Loucy (cell line): Measurements from ENCODE around the gene GIMAP1.
"Not testable (repeated sequence)": the region's sequence is repeated elsewhere in the genome, so short reads cannot be mapped to it uniquely, and the experiment has no call there.

ENCODE experiments used
- H2AFZ ChIP-seq: fragments of 200-600 bp; sonication (generic); 2 replicates; pipeline ENCODE4 v1.6.0; 2016; ENCODE audit warnings: antibody characterized with exemption, mild to moderate bottlenecking, low read length, moderate library complexity
- H3F3A ChIP-seq: fragments of 200-600 bp; 2 replicates; pipeline ENCODE4 v1.6.0; 2016; ENCODE audit warnings: antibody characterized with exemption, low read depth, mild to moderate bottlenecking
- H3K27me3 ChIP-seq: fragments of 200-600 bp; sonication (generic); 2 replicates; pipeline ENCODE4 v1.6.1; 2014; ENCODE audit warnings: low read length, mild to moderate bottlenecking; ENCODE audit not compliant: insufficient read depth, poor library complexity, severe bottlenecking
- H3K36me3 ChIP-seq: fragments of 200-600 bp; sonication (generic); 2 replicates; pipeline ENCODE4 v1.6.1; 2016; ENCODE audit warnings: low read length; ENCODE audit not compliant: insufficient read depth
- H3K4me1 ChIP-seq: fragments of 200-600 bp; sonication (generic); 2 replicates; pipeline ENCODE4 v1.5.1; 2014; ENCODE audit warnings: low read length, mild to moderate bottlenecking; ENCODE audit not compliant: insufficient read depth, poor library complexity, severe bottlenecking
- H3K4me2 ChIP-seq: fragments of 200-600 bp; sonication (generic); 2 replicates; pipeline ENCODE4 v1.6.0; 2014; ENCODE audit warnings: antibody characterized with exemption, low read length, low read depth, mild to moderate bottlenecking; ENCODE audit not compliant: poor library complexity, severe bottlenecking
- H3K4me3 ChIP-seq: fragments of 200-600 bp; sonication (generic); 2 replicates; pipeline ENCODE4 v1.5.1; 2014; ENCODE audit warnings: low read length, mild to moderate bottlenecking, mixed read lengths; ENCODE audit not compliant: poor library complexity, severe bottlenecking
- H3K79me2 ChIP-seq: fragments of 200-600 bp; sonication (generic); 2 replicates; pipeline ENCODE4 v1.6.1; 2014; ENCODE audit warnings: low read length; ENCODE audit not compliant: insufficient read depth
- H3K9ac ChIP-seq: fragments of 200-600 bp; sonication (generic); 2 replicates; pipeline ENCODE4 v1.6.0; 2014; ENCODE audit warnings: mild to moderate bottlenecking, low read depth, low read length, moderate library complexity; ENCODE audit not compliant: poor library complexity, severe bottlenecking
- H3K9me2 ChIP-seq: fragments of 200-600 bp; sonication (generic); replicated peaks from 2 replicates; pipeline ENCODE4 v1.6.1; 2016; ENCODE audit warnings: low read depth, low read length, mixed read lengths
- H3K9me3 ChIP-seq: fragments of 200-600 bp; sonication (generic); 2 replicates; pipeline ENCODE4 v1.6.1; 2014; ENCODE audit warnings: mild to moderate bottlenecking, antibody characterized with exemption, low read length, low read depth; ENCODE audit not compliant: insufficient read depth
- H4K20me1 ChIP-seq: fragments of 200-600 bp; sonication (generic); 2 replicates; pipeline ENCODE4 v1.6.0; 2014; ENCODE audit warnings: antibody characterized with exemption, low read length, mild to moderate bottlenecking; ENCODE audit not compliant: insufficient read depth, poor library complexity, severe bottlenecking
- EZH2phosphoT487 ChIP-seq: fragments of 200-600 bp; IDR thresholded peaks from 2 replicates; pipeline ENCODE4 v1.6.1; 2018; ENCODE audit warnings: antibody characterized with exemption, mild to moderate bottlenecking, moderate library complexity, borderline replicate concordance
- TF ChIP-seq, protein P1 (sequence below): fragments of 200-600 bp; sonication (generic); conservative IDR thresholded peaks from 2 replicates; pipeline ENCODE4 v1.5.1; 2014; ENCODE audit warnings: mild to moderate bottlenecking, antibody characterized with exemption, low read length

GIMAP1 gene

DNA sequence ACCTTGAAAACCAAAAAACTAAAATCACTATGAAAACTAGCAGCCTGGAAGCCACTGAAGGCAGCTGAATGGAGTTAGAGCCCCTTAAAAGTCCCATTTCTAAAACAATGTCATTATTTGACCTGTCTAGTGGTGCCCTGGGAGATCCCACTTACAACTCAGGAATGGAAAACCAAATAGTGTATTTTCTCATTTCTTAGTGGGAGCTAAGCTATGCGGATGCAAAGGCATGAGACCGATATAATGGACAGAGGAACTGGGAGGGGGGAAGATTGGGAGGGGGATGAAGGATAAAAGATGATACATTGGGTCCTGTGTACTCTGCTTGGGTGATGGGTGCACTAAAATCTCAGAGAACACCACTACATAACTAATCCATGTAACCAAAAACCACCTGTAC lies 40.7 kb upstream of the GIMAP1 start:
- Histone ChIP-seq H4K20me1 (no peaks in the 10 kb centered on the region), H3K9me3 (peaks cover 17% of the 10 kb centered on the region), H3K36me3 (no peaks in the 10 kb centered on the region), H3K79me2 (no peaks in the 10 kb centered on the region), H3K4me2 (peak overlapping the region; percentile 51), H3K9me2 (no peaks in the 10 kb centered on the region), H3K9ac (peak overlapping the region; percentile 55), H3K4me1 (peaks cover 32% of the 10 kb centered on the region), H3K4me3 (peak overlapping the region; percentile 30), H3F3A (peaks cover 3% of the 10 kb centered on the region; the same call in 1 of the 2 replicates), H2AFZ (no peak overlapping the region), H3K27me3 (no peaks in the 10 kb centered on the region)
- TF ChIP-seq EZH2phosphoT487 = no peak
- TF ChIP-seq, protein P1, sequence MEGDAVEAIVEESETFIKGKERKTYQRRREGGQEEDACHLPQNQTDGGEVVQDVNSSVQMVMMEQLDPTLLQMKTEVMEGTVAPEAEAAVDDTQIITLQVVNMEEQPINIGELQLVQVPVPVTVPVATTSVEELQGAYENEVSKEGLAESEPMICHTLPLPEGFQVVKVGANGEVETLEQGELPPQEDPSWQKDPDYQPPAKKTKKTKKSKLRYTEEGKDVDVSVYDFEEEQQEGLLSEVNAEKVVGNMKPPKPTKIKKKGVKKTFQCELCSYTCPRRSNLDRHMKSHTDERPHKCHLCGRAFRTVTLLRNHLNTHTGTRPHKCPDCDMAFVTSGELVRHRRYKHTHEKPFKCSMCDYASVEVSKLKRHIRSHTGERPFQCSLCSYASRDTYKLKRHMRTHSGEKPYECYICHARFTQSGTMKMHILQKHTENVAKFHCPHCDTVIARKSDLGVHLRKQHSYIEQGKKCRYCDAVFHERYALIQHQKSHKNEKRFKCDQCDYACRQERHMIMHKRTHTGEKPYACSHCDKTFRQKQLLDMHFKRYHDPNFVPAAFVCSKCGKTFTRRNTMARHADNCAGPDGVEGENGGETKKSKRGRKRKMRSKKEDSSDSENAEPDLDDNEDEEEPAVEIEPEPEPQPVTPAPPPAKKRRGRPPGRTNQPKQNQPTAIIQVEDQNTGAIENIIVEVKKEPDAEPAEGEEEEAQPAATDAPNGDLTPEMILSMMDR = no peak

DNA sequence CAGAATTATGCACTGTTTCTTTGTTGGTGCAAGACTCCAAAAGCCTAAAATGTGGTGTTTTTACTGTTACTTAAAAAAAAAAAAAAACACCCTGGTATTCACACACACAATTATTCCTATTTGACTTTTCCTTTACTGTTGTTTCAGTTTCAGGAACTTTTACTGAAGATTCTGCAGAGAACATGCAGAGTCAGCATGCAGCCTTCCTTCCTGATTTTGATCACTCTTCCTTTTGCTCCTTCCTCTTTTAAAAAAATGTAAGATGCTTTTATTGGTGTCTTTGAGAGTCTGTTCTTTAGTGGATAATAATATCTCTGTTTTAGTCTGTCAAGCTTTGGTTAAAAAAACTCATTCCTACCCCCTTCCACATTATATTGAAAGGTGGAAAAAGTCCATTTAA lies 40.1 kb upstream of the GIMAP1 start:
- H4K20me1 ChIP-seq, H3K79me2 ChIP-seq, H3F3A ChIP-seq, H3K36me3 ChIP-seq, H3K9me2 ChIP-seq, H3K27me3 ChIP-seq, H2AFZ ChIP-seq: not testable (repeated sequence)
- Histone ChIP-seq H3K4me2 (peak overlapping the region; percentile 51), H3K4me3 (peak overlapping the region; percentile 30), H3K4me1 (peaks cover 26% of the 10 kb centered on the region), H3K9ac (peak overlapping the region; percentile 55), H3K9me3 (peaks cover 17% of the 10 kb centered on the region)

DNA sequence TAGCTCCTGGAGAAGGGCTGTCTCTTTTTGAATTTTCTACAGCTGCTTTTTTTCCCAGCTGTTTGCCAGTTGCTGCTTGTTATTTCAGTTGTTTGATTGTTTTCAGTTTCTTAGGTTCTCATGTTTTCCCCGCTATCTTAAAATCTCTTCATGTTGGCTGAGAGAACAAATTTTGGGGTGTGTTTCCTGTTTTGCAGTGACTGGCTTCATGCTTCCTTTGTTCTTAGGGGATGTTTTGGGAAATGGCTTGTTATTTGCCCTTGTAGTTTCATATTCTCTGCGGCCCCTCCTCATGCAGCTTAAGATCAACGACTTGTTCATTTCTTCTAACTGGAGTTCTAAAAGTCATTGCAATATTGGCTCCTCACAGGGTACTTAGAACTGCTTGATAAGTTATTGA lies 39.6 kb upstream of the GIMAP1 start:
- H3K4me1 ChIP-seq = peaks cover 22% of the 10 kb centered on the region
- H3K36me3 ChIP-seq, H3K9me2 ChIP-seq, H3K79me2 ChIP-seq, H3K27me3 ChIP-seq, H4K20me1 ChIP-seq, H3F3A ChIP-seq, H2AFZ ChIP-seq: not testable (repeated sequence)
- H3K4me2 ChIP-seq = peak overlapping the region; percentile 51
- peak overlapping the region; percentile 55 for H3K9ac ChIP-seq
- peaks cover 17% of the 10 kb centered on the region for H3K9me3 ChIP-seq
- H3K4me3 ChIP-seq = peak overlapping the region; percentile 30

DNA sequence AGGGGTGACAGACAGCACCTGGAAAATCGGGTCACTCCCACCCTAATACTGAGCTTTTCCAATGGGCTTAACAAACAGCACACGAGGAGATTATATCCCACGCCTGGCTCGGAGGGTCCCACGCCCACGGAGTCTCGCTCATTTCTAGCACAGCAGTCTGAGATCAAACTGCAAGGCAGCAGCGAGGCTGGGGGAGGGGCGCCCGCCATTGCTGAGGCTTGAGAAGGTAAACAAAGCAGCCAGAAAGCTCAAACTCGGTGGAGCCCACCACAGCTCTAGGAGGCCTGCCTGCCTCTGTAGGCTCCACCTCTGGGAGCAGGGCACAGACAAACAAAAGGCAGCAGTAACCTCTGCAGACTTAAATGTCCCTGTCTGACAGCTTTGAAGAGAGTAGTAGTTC lies 37.8 kb upstream of the GIMAP1 start:
- not testable (repeated sequence) for H3K4me2 ChIP-seq, H3K9ac ChIP-seq, H3K9me3 ChIP-seq, H3K79me2 ChIP-seq, H2AFZ ChIP-seq, H3K36me3 ChIP-seq, H3F3A ChIP-seq, H3K9me2 ChIP-seq, H4K20me1 ChIP-seq, H3K4me3 ChIP-seq, H3K27me3 ChIP-seq
- H3K4me1 ChIP-seq = peaks cover 23% of the 10 kb centered on the region

DNA sequence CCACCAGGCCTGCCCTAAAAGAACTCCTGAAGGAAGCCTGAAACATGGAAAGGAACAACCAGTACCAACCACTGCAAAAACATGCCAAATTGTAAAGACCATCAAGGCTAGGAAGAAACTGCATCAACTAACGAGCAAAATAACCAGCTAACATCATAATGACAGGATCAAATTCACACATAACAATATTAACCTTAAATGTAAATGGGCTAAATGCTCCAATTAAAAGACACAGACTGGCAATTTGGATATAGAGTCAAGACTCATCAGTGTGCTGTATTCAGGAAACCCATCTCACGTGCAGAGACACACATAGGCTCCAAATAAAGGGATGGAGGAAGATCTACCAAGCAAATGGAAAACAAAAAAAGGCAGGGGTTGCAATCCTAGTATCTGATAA lies 36.0 kb upstream of the GIMAP1 start:
- peaks cover 33% of the 10 kb centered on the region for H3K4me1 ChIP-seq
- H4K20me1 ChIP-seq, H3K9me2 ChIP-seq, H3K9ac ChIP-seq, H3K9me3 ChIP-seq, H3K4me3 ChIP-seq, H3F3A ChIP-seq, H3K36me3 ChIP-seq, H3K4me2 ChIP-seq, H3K79me2 ChIP-seq, H2AFZ ChIP-seq, H3K27me3 ChIP-seq: not testable (repeated sequence)
